CD4-positive, alpha-beta T cell treated with Interleukin-6 for 4 hours (primary cell): ENCODE results near the gene BPTF.
"Not testable (repeated sequence)": the region's sequence is repeated elsewhere in the genome, so short reads cannot be mapped to it uniquely, and the experiment has no call there.

Experiments
- DNase-seq: peaks from one replicate; pipeline ENCODE4 v3.0.0-alpha.2; 2020; ENCODE audit warnings: mixed read lengths

BPTF gene

DNA sequence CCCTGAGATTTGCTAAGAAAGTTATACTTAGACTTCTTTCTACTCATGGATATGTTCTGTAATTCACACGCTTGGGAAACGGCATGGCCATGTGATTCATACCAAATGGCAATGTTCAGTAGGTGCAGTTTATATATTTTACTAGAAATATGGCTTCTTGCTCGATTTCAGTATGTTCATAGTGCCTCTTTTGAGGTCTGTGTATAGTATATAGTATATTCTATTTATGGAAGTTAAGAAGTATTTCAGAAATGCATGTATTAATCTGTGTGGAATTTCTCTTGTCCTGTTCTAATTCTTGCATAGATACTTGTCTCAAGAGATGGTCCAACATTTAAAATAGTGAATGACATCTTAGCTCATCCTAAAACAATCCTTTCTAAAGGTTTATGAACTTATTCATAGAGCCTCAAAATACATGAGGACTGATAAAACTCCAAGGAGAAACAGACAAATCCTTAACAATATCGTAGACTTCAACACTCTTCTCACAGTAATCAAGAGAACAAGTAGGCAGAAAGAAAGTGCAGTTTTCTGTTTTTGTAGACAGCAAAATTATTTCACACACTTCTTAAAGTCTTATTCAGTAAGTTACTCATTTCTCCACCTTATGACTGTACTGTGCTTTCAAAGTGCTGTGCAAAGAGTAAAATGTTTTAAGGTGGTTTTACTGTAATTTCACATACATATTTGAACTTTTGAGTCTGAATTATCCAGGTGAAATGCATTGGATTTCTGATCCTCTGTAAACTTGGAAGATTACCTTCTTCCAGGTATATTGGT lies 11.1 kb downstream of the BPTF start:
- no peak for DNase-seq

- no peak for DNase-seq
Measured at GRCh38 chr17:67837965-67838364, 12.7 kb downstream of the BPTF start.

DNA sequence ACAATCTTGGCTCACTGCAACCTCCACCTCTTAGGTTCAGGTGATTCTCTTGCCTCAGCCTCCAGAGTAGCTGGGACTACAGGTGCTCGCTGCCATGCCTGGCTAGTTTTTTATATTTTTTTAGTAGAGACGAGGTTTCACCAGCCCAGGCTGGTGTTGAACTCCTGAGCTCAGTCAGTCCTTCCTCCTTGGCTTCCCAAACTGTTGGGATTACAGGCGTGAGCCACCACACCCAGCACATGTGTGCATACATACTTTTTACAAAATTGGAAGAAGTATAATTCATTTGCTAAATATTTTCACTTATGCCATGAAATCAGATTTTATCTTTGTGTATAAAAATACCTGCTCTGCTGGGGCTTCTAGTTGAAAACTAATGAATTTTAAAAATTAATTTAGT lies 13.2 kb downstream of the BPTF start:
- DNase-seq = no peak

GRCh38 chr17:67841992-67842391 lies 16.7 kb downstream of the BPTF start:
- no peak for DNase-seq

GRCh38 chr17:67842648-67843047 lies 17.3 kb downstream of the BPTF start:
- no peak for DNase-seq

- DNase-seq = no peak
Measured at GRCh38 chr17:67845374-67845773, 20.1 kb downstream of the BPTF start.

DNA sequence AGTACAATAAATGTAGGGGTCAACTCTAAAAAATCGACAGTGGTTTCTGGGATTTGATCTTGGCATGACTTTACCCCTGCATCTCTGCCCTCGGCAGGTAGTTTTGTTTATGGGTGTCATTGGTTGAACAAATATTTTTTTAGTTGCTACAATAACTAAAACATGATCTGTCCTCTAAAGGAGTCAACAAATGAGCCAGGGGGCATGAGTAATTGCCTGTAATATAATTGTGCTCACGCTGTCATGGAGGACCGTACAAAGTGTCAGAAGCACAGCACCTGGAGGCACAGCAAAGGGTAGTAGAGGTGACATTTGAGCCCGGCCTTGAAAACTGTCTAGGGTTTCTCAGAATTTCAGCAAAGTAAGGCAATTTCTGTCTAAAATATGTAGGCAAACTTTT lies 22.9 kb downstream of the BPTF start:
- not testable (repeated sequence) for DNase-seq

DNA sequence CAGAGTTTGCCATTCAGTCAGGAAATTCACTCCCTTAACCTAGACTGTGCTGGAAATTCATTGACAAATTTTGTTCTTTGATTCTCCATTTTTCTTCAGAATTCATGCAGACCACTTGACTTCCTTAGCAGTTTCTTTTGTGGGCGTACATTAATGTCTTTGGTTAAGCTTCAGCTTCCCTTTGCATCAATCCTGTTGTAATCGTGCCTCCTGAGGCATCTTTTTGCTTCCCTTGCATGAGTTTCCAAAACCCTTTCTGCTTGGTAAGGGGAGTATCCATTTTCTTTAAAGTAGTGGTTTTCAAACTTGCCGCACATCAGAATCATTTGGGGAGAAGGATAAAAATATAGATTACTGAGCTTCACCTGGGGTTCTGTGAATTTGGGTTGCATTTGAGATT lies 23.5 kb downstream of the BPTF start:
- DNase-seq = not testable (repeated sequence)

DNA sequence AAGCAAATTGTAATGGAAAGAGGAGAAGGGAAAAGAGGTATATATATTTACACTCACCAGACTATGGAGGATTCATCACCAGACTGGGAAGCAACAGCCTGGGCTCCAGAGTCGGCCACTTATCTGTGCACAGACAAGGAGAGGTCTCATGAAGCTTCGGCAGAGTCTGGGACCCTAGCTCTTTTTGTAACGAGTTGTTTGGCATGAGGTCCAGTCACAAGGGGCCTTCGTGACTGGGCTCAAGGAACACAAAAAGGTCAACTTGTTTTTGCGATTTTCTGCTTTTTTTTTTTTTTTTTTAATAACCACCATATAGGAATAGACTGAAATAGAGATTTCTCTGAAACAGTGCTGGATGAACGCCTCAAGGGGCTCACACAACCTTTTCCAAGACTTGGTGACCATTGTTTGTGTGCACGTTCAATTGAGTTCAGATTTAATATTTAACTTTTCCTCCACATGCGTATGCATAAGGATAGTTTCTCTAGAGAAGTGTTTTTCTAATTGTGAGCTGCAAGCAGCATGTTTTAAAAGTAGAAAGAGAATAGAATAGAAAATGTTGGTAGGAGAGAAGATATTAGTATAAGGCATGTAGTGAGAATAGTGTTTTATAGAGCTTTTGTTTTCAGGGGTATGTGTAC lies 25.8 kb downstream of the BPTF start:
- no peak for DNase-seq

DNA sequence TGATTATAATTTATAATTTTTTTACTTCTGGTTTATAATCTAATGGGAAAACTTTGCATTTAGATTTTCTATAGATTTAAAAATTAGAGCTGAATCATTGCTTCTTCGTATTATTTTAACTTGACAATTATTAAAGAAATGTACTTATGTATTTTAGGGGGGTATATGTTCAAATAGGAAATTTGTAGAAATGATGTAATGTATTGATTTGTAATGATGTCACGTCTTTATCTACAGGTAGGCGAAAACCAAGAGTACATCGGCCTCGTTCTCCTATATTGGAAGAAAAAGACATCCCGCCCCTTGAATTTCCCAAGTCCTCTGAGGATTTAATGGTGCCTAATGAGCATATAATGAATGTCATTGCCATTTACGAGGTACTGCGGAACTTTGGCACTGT lies 28.4 kb downstream of the BPTF start:
- no peak for DNase-seq

GRCh38 chr17:67854378-67854777 lies 29.1 kb downstream of the BPTF start:
- DNase-seq = no peak

GRCh38 chr17:67855504-67856324 lies 30.4 kb downstream of the BPTF start:
- DNase-seq = no peak

DNA sequence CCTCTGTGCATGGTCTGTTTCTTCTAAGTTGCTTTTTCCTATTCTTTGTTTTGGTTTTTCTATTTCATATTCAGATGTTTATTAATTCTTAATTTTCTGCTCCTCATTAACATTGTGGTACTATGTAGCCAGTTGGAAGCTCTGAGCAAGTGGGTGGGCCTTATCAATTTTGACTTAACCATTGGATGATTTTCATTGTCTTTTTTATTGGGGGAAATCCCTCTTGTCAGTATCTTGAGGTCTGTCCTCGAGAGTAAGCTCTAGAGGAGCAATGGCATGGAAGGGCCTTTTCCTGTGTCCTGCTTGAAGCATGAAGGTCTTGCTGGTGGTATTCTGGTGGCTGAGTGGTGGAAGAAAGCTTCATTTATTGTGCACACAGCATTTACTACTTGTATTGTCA lies 31.1 kb downstream of the BPTF start:
- DNase-seq = not testable (repeated sequence)

DNA sequence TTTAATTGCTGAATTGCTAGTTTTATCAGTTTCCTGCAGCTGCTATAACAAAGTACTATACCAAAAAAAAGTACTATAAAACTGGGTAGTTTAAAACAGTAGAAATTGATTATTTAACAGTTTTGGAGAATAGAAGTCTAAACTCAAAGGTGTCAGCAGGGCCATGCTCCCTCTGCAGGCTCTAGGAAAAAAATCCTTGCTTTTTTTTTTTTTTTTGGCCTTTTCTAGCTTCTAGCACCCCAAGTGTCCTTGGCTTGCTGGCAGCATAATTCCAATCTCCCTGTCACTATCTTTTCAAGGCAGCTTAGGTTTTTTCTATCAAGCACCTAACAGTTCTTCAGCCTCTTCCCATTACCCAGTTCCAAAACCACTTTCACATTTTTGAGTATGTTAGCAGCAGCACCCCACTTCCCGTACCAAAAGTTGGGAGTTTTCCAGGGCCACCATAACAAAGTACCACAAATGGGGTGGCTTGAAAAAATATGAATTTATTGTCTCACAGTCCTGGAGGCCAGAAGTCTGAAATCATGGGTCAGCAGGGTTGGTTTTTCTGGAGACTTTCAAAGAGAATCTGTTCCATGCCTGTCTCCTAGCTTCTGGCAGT lies 37.4 kb downstream of the BPTF start:
- DNase-seq = no peak

DNA sequence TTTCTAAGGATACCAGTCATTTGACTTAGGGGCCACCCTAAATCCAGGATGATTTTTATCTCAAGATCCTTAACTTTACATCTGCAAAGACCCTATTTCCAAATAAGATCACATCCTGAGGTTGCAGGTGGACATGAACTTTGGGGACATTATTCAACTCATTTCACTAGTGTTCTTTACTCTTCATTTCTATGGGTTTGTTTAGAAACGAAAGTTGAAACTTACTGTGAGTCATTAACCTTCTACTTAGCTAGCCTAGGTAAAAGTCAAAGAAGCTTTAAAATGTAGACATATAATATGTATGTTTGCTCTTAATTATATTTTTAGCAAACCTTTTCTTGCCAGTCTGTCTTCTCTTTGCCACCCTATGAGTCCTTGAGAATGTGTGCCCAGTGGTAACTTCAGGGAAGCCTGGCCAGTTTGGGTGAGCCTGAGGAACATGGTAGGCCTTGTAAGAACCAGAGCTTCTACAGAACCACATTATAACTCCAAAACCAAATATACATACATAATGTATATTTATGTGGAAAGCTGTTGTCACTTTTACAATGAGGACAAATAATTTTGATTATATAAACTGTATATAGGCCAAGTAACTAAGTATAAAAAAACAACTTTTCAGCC lies 38.4 kb downstream of the BPTF start:
- no peak for DNase-seq

GRCh38 chr17:67865438-67865837 lies 40.1 kb downstream of the BPTF start:
- no peak for DNase-seq

DNA sequence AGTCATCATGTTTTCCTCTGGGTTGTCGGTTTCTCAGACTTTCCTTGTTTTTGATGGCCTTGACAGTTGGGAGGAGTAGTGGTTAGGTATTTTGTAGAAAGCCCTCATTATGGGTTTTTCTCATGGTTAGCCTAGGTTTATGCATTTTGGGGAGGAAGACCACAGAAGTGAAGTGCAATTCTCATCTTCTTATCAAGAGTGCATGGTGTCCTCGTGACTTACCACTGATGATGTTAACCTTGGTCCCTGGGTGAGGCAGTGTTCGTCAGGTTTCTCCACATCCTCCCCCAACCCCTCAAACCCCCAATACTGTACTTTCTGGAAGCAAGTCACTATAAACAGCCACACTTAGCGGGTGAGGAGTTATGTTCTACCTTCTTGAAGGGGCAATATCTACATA lies 42.3 kb downstream of the BPTF start:
- DNase-seq = no peak

DNA sequence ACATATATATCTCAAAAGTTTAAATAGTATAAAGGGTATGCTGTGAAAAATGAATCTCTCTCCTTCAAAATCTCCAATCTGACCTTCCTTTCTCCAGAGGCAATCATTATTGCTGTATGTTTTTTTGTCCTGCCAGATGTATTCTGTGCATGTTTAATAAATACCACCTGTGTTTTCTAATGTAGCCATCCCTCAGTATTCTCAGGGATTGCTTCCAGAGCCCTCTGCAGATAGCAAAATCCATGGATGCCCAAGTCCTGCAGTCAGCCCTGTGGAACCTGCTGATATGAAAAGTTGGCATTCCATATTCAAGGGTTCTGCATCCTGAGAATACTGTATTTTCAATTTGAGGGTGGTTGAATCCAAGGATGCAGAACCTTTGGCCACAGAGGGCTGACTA lies 42.9 kb downstream of the BPTF start:
- no peak for DNase-seq

DNA sequence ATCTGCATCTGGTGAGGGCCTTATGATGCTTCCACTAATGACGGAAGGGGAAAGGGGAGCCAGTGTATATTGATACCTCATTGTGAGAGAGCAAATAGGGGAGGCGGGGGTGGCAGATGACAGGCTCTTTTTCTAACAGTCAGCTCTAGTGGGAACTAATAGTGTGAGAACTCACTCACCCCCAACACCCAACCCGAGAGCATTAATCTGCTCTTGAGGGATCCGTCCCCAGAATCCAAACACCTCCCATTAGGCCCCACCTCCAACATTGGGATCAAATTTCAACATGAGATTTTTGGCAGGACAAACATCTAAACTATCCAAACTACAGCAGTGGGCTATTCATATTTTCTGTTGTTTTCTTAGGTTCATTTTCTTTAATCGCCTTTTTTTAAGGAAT lies 54.4 kb downstream of the BPTF start:
- no peak for DNase-seq

DNA sequence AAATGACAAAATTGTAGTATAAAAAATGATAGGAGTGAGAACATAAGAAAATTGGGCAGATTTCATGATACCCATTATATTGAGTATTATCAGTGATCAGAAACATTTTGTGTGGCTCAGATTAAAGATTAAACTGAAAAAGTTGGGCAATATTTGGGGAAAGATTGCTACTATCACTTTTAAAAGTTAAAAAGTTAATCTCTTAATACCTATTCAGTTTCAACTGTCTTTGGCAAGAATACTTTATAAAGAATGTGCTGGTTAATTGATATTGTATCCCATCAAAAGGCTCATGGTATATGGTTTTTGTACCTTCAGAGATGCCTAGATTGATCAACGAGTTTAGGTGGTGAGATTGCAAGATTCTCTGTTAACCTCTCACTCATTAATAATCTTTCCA lies 55.8 kb downstream of the BPTF start:
- no peak for DNase-seq

- DNase-seq = no peak
Measured at GRCh38 chr17:67884741-67885140, 59.4 kb downstream of the BPTF start.

DNA sequence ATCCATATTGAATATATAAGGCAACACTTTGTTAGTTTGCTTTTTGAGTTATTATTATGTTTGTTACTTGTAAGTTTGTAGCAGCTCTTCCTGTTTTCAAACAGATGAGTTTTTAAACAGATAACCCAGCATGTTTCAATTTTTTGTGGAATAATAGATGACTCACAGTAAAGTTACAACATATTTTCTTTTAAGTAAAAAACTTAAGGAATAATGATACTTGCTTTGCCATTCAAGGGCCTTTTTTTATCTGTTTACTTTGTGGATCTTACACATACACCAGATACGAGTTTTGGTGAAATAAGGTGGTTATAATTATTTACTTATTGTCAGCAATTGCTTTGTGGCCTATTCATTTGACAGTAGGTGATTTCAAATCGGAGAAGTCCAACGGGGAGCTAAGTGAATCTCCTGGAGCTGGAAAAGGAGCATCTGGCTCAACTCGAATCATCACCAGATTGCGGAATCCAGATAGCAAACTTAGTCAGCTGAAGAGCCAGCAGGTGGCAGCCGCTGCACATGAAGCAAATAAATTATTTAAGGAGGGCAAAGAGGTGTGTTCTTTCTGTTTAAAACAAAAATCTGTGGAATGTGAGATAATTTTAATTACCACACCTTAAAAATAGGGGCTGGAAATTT lies 66.3 kb downstream of the BPTF start:
- DNase-seq = no peak
